Activated CD4-positive, alpha-beta memory T cell treated with anti-CD3 and anti-CD28 coated beads for 36 hours (primary cell): Measurements from ENCODE around the gene OSBPL5. TPM values are rescaled to one million over a fixed set of nuclear protein-coding genes. Genes with fewer than 3 reads are reported as not detected.
A peak's percentile ranks its signal among the peaks of the same experiment; 100 is the strongest.

Source experiments
- CTCF ChIA-PET: fragments of 350-600 bp; sonication (Branson Sonifier 250); formaldehyde crosslinking; loops from one replicate; lab custom pipeline; 2021; ENCODE audit warnings: antibody characterized with exemption, inconsistent platforms; lab: Charles Lee
- POLR2A ChIA-PET: fragments of 350-600 bp; sonication (Branson Sonifier 250); formaldehyde crosslinking; loops from one replicate; lab custom pipeline; 2021; ENCODE audit warnings: antibody characterized with exemption; lab: Charles Lee
- DNase-seq: peaks from one replicate; pipeline ENCODE4 v3.0.0-alpha.2; 2020
- H3K27ac Mint-ChIP-seq: one replicate; pipeline ENCODE4 v1.8.0; 2021; ENCODE audit warnings: mixed read lengths
- H3K27me3 Mint-ChIP-seq: one replicate; pipeline ENCODE4 v1.8.0; 2021; ENCODE audit warnings: mixed read lengths
- H3K36me3 Mint-ChIP-seq: one replicate; pipeline ENCODE4 v1.8.0; 2021; ENCODE audit warnings: mixed read lengths
- H3K4me1 Mint-ChIP-seq: one replicate; pipeline ENCODE4 v1.8.0; 2021; ENCODE audit warnings: low read depth, mixed read lengths
- H3K4me3 Mint-ChIP-seq: one replicate; pipeline ENCODE4 v1.8.0; 2021; ENCODE audit warnings: mild to moderate bottlenecking, mixed read lengths
- H3K9me3 Mint-ChIP-seq: one replicate; pipeline ENCODE4 v1.8.0; 2021; ENCODE audit warnings: mixed read lengths
- intact Hi-C: fragments of 100-400 bp; cut with micrococcal nuclease; formaldehyde crosslinking; loops from one replicate; pipeline ENCODE4 v1.15.1; 2023
- total RNA-seq, 2 experiments: library from RNA; stranded (reverse); gene quantifications; one replicate each; pipeline ENCODE4 v1.2.3, GENCODE V29; 2021

OSBPL5 gene
- total RNA-seq, 2 experiments from 2014 or later, result 4.6 to 4.7 TPM

DNA sequence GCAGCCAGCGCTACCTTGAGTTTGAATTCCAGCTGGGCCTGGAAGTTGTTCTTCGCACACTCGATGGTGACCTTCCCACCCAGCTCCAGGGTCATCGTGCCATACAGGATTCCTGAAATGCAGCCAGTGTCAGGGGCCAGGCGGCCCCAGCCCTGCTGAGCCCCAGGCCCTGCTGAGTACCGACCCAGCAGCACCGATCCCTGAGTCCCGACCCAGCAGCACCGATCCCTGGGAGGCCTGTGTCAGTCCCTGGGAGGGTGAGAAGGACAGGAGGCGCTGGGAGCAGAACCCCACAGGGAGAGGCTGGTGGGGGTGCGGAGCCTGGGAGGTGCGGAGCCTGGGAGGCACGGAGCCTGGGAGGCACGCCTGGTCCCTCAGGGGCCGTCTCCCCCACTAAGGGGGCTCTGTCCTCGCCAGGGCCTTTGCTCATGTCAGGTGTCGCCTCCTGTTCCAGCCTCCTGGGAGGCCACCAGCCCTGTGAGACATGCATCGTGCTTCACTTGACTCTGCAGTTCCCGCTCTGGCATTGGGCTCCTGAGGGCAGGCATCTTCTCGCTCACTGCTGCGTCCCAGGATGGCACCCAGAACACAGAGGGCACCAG, 70.8 kb downstream of the OSBPL5 start:
- H3K36me3 Mint-ChIP-seq, result no peaks in the 10 kb centered on the region
- ChIA-PET POLR2A (no interaction called here), CTCF (interaction anchor here (1.5 to 2.8 kb wide), 2 partner anchors 17 to 57 kb away, joined by 3 to 8 read pairs; no protein-coding TSS in a partner anchor)
- H3K4me1 Mint-ChIP-seq, result peaks cover 4% of the 10 kb centered on the region
- no peak for DNase-seq
- H3K27me3 Mint-ChIP-seq, result peaks cover 1% of the 10 kb centered on the region
- H3K27ac Mint-ChIP-seq, result no peak overlapping the region
- no peak overlapping the region for H3K4me3 Mint-ChIP-seq
- no peaks in the 10 kb centered on the region for H3K9me3 Mint-ChIP-seq
- intact Hi-C loops, result loop anchor here (5.0 kb wide), 4 partner anchors 37 to 662 kb away; partner anchors contain the start of gene CARS1

DNA sequence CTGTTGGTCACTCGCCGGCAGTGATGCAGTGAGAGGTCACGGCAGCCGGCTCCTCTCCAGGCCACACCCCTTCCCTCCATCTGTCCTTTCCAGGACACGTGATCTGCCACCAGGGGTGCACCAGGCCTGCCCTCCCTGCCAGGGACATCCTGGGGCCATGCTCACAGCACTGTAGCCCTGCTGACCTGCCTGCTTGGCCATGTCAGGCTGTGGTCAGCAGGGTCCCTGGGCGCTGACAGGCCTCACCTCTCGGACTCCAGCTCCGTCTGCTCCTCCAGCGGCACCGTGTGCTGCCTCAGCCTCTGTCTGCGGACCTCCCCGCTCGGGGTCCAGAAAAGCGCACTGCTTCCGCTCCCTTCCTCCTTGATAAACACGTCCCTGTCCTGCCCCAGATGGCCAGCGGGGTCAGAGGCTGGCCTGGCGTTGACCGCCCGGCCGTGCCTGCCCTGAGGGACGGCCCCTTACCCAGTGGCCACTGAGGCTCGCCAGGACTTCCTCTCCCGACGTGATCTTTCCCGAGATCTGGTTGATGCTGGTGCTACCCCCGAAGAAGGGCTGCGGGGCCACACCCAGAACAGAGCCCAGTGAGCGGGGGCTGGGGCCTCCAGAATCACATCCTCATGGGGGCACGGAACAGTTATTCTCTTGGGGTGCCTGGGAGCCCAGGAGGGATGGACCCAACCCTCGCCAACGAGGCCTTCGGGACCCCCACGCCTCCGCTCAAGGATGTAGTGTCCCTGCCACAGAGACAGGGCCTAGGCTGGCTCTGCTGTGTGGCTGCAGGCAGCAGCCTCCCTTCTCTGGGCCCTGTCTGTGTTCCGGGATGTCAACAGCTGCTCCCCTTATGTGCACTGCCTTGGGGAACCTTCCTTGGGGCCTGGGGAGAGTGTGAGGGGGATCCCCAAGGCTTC, 71.6 kb downstream of the OSBPL5 start:
- Mint-ChIP-seq H3K4me3 (no peak overlapping the region), H3K9me3 (no peaks in the 10 kb centered on the region), H3K36me3 (no peaks in the 10 kb centered on the region), H3K27ac (no peak overlapping the region), H3K27me3 (peaks cover 1% of the 10 kb centered on the region), H3K4me1 (no peaks in the 10 kb centered on the region)
- intact Hi-C loops, result loop anchor here (5.0 kb wide), 4 partner anchors 36 to 661 kb away; partner anchors contain the start of gene CARS1
- DNase-seq, result no peak
- ChIA-PET POLR2A (no interaction called here), CTCF (interaction anchor here (1.0 to 2.8 kb wide), 6 partner anchors 12 to 118 kb away, joined by 3 to 11 read pairs (median 4); no protein-coding TSS in a partner anchor)

DNA sequence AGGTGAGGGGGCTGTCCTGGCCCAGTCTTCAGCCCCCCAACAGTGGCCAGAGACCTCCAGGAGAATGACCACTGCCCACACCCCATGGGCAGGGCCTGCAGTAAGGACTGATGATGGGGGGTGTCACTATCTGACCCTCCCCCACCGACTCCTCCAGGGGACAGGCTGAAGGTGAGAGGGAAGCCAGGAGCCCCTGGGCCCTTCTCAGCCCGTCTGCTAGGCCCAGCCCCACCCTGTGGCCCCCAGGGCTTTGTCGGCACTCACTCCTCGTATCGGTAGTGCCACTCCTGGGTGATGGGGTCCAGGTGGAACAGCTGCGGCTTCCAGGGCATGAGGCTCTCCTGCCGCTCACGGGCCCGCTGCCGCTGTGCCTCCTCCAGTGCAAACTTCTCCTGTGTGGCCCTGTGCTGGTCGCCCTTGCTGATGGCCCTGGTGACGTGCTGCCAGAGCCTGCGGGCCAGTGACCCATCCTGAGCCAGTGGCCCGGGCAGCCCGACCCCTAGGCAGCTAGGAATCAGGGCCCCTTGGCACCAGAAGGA, 72.4 kb downstream of the OSBPL5 start:
- Mint-ChIP-seq H3K27me3 (peaks cover 1% of the 10 kb centered on the region), H3K4me1 (no peaks in the 10 kb centered on the region), H3K27ac (no peak overlapping the region), H3K4me3 (no peak overlapping the region), H3K9me3 (no peaks in the 10 kb centered on the region), H3K36me3 (no peaks in the 10 kb centered on the region)
- POLR2A ChIA-PET, result no interaction called here
- CTCF ChIA-PET, result interaction anchor here (1.0 to 4.0 kb wide), 12 partner anchors 11 to 559 kb away, joined by 3 to 77 read pairs (median 12); partner anchors contain the start of gene CARS1
- DNase-seq, result no peak
- intact Hi-C loops, result loop anchor here (5.0 kb wide), 4 partner anchors 35 to 660 kb away; partner anchors contain the start of gene CARS1

DNA sequence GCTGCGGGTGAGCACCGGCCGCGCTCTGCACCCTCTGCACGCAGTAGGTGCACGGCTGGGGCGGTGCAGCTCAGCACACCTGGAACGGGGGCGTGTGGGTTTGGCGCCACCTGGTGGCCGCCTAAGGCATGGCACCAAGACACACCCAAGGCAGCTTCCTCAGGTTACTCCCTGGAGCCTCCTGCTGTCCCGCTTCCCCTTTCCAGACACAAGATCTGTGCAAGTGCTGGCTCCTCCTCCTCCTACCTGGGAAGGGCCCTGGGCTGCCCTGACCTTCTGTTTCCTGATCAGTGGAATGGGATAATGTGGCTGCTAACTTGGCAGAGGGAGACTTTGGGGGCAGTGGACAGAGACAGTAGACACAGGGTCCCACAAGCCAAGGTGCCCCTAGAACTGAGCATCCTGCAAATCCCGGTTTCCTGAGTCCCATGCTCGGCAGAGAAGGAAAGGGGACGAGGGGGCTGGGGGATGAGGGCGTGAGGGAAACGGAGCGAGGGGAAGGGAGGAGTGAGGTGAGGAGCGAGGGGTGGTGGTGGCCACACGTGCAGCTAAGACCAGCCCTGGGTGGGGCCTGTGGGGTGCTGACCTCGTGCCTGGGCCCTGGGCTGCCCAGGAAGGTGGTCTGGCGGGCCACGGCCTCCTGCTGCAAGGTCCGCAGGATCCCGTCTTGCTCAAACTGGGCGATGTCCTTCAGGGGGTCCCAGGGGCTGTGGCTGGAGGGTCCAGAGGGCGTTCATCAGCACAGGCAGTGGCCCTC, 73.1 kb downstream of the OSBPL5 start:
- peak; percentile 81 for DNase-seq
- Mint-ChIP-seq H3K4me3 (no peak overlapping the region), H3K27ac (no peak overlapping the region), H3K27me3 (peaks cover 1% of the 10 kb centered on the region), H3K36me3 (no peaks in the 10 kb centered on the region), H3K4me1 (no peaks in the 10 kb centered on the region), H3K9me3 (no peaks in the 10 kb centered on the region)
- intact Hi-C loops, result loop anchor here (1.0 to 5.0 kb wide), 6 partner anchors 35 to 660 kb away; partner anchors contain the start of gene CARS1
- ChIA-PET POLR2A (interaction anchor here (1.1 to 1.7 kb wide), 2 partner anchors 42 to 55 kb away, joined by 4 to 6 read pairs; no protein-coding TSS in a partner anchor), CTCF (interaction anchor here (0.6 to 4.7 kb wide), 46 partner anchors 8 to 566 kb away, joined by 3 to 77 read pairs (median 5); partner anchors contain the start of genes CARS1 and NAP1L4)

DNA sequence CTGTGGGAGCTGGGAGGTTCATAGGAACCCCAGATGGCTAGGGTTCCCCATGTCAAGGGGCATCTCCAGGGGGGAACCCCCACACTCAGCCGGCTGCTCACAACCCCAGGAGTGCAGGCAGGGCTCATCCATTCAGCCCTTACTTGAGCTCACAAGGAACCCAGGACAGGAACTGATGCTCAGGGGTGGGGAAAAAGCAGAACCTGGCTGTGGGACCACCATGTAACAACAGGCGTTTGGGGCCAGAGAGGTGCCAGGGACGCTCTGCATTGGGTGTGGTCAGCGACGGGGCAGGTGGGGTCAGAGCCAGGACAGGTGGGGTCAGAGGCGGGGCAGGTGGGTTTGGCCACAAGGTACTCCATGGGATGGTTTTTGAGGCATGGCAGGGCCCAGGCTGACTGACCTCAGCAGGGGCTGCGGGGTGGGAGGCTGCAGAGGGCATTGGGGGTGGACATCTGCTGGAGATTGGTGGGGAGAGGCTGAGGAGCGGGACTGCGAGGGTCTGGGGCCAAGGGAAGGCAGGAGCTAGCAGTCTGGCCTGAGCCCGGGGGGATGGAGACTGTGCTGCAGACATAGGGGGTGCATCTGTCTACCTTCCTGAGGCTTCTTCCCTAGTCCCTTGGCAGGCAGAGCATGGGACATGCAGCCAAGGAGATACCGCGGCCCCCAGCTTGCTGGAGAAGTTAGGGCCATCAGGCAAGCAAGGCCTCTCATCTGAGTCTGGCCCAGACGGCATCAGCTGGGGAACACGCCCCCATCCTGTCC, 73.8 kb downstream of the OSBPL5 start:
- H3K4me3 Mint-ChIP-seq, result no peak overlapping the region
- DNase-seq, result no peak
- intact Hi-C loops, result loop anchor here (1.0 to 5.0 kb wide), 6 partner anchors 34 to 659 kb away; partner anchors contain the start of gene CARS1
- ChIA-PET POLR2A (interaction anchor here (1.1 to 1.7 kb wide), 2 partner anchors 41 to 54 kb away, joined by 4 to 6 read pairs; no protein-coding TSS in a partner anchor), CTCF (interaction anchor here (0.6 to 4.7 kb wide), 50 partner anchors 10 to 672 kb away, joined by 3 to 77 read pairs (median 5); partner anchors contain the start of genes CARS1 and NAP1L4)
- H3K27ac Mint-ChIP-seq, result no peak overlapping the region
- no peaks in the 10 kb centered on the region for H3K4me1 Mint-ChIP-seq
- H3K36me3 Mint-ChIP-seq, result no peaks in the 10 kb centered on the region
- H3K27me3 Mint-ChIP-seq, result peaks cover 1% of the 10 kb centered on the region
- no peaks in the 10 kb centered on the region for H3K9me3 Mint-ChIP-seq

DNA sequence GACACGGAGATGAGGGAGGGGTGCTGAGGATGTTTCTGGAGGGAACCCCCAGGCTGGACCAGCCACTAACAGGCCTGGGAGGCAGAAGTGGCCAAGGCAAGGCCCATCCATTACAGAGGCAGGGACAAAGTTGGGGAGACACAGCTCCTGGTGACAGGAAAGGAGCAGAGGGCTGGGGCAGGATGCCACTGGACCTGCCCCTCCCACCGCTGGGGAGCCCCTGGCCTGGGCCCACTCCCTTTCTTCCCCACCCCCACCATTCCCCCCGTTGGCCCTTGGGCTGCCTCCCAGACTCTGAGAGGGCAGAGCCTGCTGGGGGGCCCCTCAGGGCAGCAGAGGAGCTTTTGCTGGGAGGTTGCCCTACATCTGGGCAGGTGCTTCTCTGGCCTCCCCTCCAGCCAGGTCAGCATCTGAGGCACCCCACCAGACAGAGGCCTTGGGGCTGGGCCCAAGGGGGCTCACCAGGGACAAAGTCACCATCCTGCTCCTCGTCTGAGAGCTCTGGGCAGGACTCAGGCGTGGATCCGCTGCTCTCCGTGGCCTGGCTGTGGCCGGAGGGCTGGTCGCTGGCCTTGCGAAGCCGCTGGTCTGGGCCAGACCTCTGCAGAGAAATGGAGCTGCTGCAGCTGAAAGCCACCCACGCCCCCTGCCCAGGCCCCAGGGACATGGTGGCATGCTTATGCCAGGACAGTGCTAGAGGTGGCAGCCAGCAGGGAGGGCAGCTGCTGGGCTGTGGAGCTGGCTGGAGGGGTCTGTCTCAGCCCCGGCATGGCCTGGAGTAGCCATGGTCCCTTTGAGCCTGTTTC, 74.8 kb downstream of the OSBPL5 start:
- no peaks in the 10 kb centered on the region for H3K36me3 Mint-ChIP-seq
- H3K27me3 Mint-ChIP-seq, result peaks cover 1% of the 10 kb centered on the region
- no peaks in the 10 kb centered on the region for H3K9me3 Mint-ChIP-seq
- H3K27ac Mint-ChIP-seq, result no peak overlapping the region
- no peak for DNase-seq
- no peak overlapping the region for H3K4me3 Mint-ChIP-seq
- POLR2A ChIA-PET, result interaction anchor here (1.7 kb wide), 1 partner anchor 53 kb away, joined by 6 read pairs; no protein-coding TSS in a partner anchor
- intact Hi-C loops, result loop anchor here (5.0 kb wide), 4 partner anchors 33 to 658 kb away; partner anchors contain the start of gene CARS1
- H3K4me1 Mint-ChIP-seq, result no peaks in the 10 kb centered on the region
- CTCF ChIA-PET, result interaction anchor here (1.1 to 4.7 kb wide), 23 partner anchors 12 to 671 kb away, joined by 3 to 77 read pairs (median 7); no protein-coding TSS in a partner anchor

DNA sequence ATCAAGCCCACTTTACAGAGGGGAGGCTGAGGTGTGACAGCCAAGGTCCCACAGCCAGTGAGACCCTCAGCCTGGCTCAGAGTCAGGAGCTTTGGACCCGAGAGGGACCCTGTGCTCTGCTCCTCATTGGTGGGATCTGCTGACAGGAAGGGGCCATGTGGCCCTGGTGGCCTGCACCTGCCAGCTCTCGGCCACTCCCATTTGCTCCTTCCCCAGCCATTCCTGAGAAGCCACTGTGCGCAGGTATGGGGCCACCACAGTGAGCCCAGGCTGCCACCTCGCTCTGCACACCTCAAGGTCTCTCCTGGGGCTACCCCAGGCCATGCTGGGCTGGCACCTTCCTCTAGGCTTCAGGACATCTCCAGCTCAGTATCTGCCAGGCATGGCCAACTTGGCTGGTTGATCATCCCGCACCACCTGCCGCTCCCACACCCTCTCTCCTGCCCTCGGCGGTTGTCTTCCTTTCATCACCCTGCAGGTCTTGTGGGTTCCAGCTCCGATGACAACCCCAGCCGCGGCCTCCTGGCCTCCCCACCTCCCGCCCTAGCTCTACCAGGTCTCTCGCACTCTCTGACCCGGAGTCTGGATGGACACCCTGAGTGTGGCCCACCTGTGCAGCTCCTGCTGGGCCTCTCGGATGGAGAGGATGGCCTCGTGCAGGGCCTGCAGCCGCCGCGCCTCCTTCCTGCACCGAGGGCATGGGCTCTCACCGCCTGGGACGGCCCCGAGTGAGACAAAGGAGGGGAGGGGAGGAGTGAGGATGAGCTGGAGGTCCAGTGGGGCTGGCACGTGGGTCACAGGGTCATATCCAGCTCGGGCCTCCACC, 75.7 kb downstream of the OSBPL5 start:
- intact Hi-C loops, result loop anchor here (5.0 kb wide), 4 partner anchors 32 to 657 kb away; partner anchors contain the start of gene CARS1
- peaks cover 1% of the 10 kb centered on the region for H3K27me3 Mint-ChIP-seq
- no peaks in the 10 kb centered on the region for H3K36me3 Mint-ChIP-seq
- H3K4me1 Mint-ChIP-seq, result no peaks in the 10 kb centered on the region
- H3K4me3 Mint-ChIP-seq, result no peak overlapping the region
- ChIA-PET CTCF (interaction anchor here (1.2 to 4.7 kb wide), 9 partner anchors 22 to 556 kb away, joined by 3 to 77 read pairs (median 24); no protein-coding TSS in a partner anchor), POLR2A (no interaction called here)
- H3K27ac Mint-ChIP-seq, result no peak overlapping the region
- no peaks in the 10 kb centered on the region for H3K9me3 Mint-ChIP-seq
- DNase-seq, result no peak

DNA sequence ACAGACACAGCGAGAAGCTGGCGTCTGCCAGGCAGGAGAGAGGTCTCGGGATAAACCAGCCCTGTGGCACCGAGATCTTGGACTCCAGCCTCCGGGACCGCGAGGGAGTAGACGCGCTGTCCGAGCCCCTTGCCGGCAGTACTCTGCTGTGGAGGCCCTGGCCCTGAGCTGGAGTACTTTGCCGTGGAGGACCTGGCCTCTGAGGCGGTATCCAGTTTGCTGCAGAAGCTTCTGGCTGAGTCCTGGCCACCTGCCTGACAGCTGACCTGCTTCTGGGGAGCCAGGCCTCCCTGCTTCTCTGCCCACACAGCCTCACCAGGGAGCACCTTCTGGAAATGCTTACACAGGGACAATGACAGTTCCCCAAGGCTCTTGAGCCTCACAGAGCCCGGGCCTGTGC, 76.3 kb downstream of the OSBPL5 start:
- Mint-ChIP-seq H3K9me3 (no peaks in the 10 kb centered on the region), H3K4me3 (no peak overlapping the region), H3K4me1 (no peaks in the 10 kb centered on the region), H3K36me3 (no peaks in the 10 kb centered on the region), H3K27me3 (peaks cover 1% of the 10 kb centered on the region), H3K27ac (no peak overlapping the region)
- POLR2A ChIA-PET, result no interaction called here
- CTCF ChIA-PET, result interaction anchor here (1.4 to 4.7 kb wide), 4 partner anchors 39 to 113 kb away, joined by 4 to 77 read pairs (median 46); no protein-coding TSS in a partner anchor
- DNase-seq, result no peak
- intact Hi-C loops, result no loop called here
